ENCODE data around the gene PDIA6. TPM values are rescaled to one million over a fixed set of nuclear protein-coding genes. Genes with fewer than 3 reads are reported as not detected.

The PDIA6 gene
- total RNA-seq, 1 experiment from 2014 or later = 271 TPM

GRCh38 chr2:10755621-10756020 lies 57.0 kb downstream of the PDIA6 start:
- ATAC-seq = no peak; the same call in 1 of the 2 replicates
- TF ChIP-seq CTCF (IDR thresholded peaks at IDR 0.05) = no peak
- no peak for TF ChIP-seq POLR2AphosphoS5 (IDR thresholded peaks at IDR 0.05; ENCODE audit: low read depth, low read length)
- TF ChIP-seq TCF7L2 (IDR thresholded peaks at IDR 0.05; ENCODE audit: low read depth, low read length) = no peak
- no peak for TF ChIP-seq REST (IDR thresholded peaks at IDR 0.05; ENCODE audit: insufficient read depth in 1 of 2, low read depth in 2 of 2, low read length in 1 of 2)
- no peak for TF ChIP-seq SIN3A (IDR thresholded peaks at IDR 0.05; ENCODE audit: borderline replicate concordance, insufficient read depth, low read depth, low read length)
- H3K4me1 ChIP-seq (ENCODE audit: control insufficient read depth, insufficient read depth, low read length) = no peaks in the 10 kb centered on the region

GRCh38 chr2:10753876-10754275 lies 58.7 kb downstream of the PDIA6 start:
- no TSS peak for BruUV-seq (replicated peaks)
- ChIA-PET POLR2A (interaction anchor here (0.6 kb wide), 1 partner anchor 29 kb away, joined by 4 read pairs; no protein-coding TSS in a partner anchor), CTCF (no interaction called here)

More at GRCh38 chr2:10755621-10756020, 57.0 kb downstream of the PDIA6 start:
- Histone ChIP-seq H3K36me3 (ENCODE audit: control insufficient read depth, insufficient read depth, low read length) (no peaks in the 10 kb centered on the region), H3K27ac (ENCODE audit: low read length) (no peak overlapping the region), H3K4me3 (ENCODE audit: low read depth in 2 of 2, low read length in 2 of 2) (no peak overlapping the region), H3K9me3 (ENCODE audit: control insufficient read depth, insufficient read depth, low read depth, low read length) (no peaks in the 10 kb centered on the region), H3K27me3 (ENCODE audit: control insufficient read depth, insufficient read depth, low read length) (no peaks in the 10 kb centered on the region)
- no peak for DNase-seq (ENCODE audit: low read depth, low spot score)
- ChIA-PET POLR2A (no interaction called here), CTCF (no interaction called here)
- BruUV-seq (replicated peaks) = no TSS peak
- in situ Hi-C loops (cut with HindIII; ENCODE audit: low pct_unique_long_range_greater_than_20kb, low sequenced_read_pairs) (no loop called here), intact Hi-C loops (cut with micrococcal nuclease; ENCODE audit: unreplicated experiment) (no loop called here)

More at GRCh38 chr2:10753876-10754275, 58.7 kb downstream of the PDIA6 start:
- DNase-seq (ENCODE audit: low read depth, low spot score) (no peak), ATAC-seq (no peak)
- Histone ChIP-seq H3K27ac (ENCODE audit: low read length) (no peak overlapping the region), H3K4me3 (ENCODE audit: low read depth in 2 of 2, low read length in 2 of 2) (no peak overlapping the region), H3K36me3 (ENCODE audit: control insufficient read depth, insufficient read depth, low read length) (no peaks in the 10 kb centered on the region), H3K4me1 (ENCODE audit: control insufficient read depth, insufficient read depth, low read length) (no peaks in the 10 kb centered on the region), H3K27me3 (ENCODE audit: control insufficient read depth, insufficient read depth, low read length) (no peaks in the 10 kb centered on the region; the same call in 1 of the 2 replicates), H3K9me3 (ENCODE audit: control insufficient read depth, insufficient read depth, low read depth, low read length) (no peaks in the 10 kb centered on the region)
- intact Hi-C loops (cut with micrococcal nuclease; ENCODE audit: unreplicated experiment) (no loop called here), in situ Hi-C loops (cut with HindIII; ENCODE audit: low pct_unique_long_range_greater_than_20kb, low sequenced_read_pairs) (no loop called here)
- no peak for TF ChIP-seq POLR2AphosphoS5 (IDR thresholded peaks at IDR 0.05; ENCODE audit: low read depth, low read length)
- TF ChIP-seq REST (IDR thresholded peaks at IDR 0.05; ENCODE audit: insufficient read depth in 1 of 2, low read depth in 2 of 2, low read length in 1 of 2) = no peak
- no peak for TF ChIP-seq TCF7L2 (IDR thresholded peaks at IDR 0.05; ENCODE audit: low read depth, low read length)
- TF ChIP-seq SIN3A (IDR thresholded peaks at IDR 0.05; ENCODE audit: borderline replicate concordance, insufficient read depth, low read depth, low read length) = no peak
- no peak for TF ChIP-seq CTCF (IDR thresholded peaks at IDR 0.05)
